Spleen (tissue), 7 donors: ENCODE measurements around the gene TDRD1.
A peak's percentile ranks its signal among the peaks of the same experiment; 100 is the strongest.

ENCODE experiments used
- POLR2AphosphoS5 ChIP-seq, 3 donors: sonication (generic); formaldehyde crosslinking; IDR thresholded peaks; one replicate each; pipeline ENCODE4 v1.5.1; 2017; ENCODE audit warnings: antibody characterized with exemption in 3 of 3
- TF ChIP-seq, protein P1 (sequence below), 11 experiments: fragments of 200-600 bp in 7 of 11; fragments of 450-650 bp in 4 of 11; sonication (generic) in 4 of 11; IDR thresholded peaks in 8 of 11; conservative IDR thresholded peaks in 3 of 11; 1 replicate in 7 of 11; 2 replicates in 4 of 11; pipeline versions ENCODE4 v1.4.0 to v1.8.0; 2016 to 2021; ENCODE audit warnings: antibody characterized with exemption in 11 of 11, inconsistent platforms in 4 of 11, mild to moderate bottlenecking in 1 of 11
- donor health status: DM: no; HTN: no; CAD: no; lungs with moderate emphysema.
- donor health status: DM: no; HTN: no; CAD: no.
- donor health status: DM: no; HTN: no; CAD: no.

- TF ChIP-seq, protein P1, sequence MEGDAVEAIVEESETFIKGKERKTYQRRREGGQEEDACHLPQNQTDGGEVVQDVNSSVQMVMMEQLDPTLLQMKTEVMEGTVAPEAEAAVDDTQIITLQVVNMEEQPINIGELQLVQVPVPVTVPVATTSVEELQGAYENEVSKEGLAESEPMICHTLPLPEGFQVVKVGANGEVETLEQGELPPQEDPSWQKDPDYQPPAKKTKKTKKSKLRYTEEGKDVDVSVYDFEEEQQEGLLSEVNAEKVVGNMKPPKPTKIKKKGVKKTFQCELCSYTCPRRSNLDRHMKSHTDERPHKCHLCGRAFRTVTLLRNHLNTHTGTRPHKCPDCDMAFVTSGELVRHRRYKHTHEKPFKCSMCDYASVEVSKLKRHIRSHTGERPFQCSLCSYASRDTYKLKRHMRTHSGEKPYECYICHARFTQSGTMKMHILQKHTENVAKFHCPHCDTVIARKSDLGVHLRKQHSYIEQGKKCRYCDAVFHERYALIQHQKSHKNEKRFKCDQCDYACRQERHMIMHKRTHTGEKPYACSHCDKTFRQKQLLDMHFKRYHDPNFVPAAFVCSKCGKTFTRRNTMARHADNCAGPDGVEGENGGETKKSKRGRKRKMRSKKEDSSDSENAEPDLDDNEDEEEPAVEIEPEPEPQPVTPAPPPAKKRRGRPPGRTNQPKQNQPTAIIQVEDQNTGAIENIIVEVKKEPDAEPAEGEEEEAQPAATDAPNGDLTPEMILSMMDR (IDR thresholded peaks at IDR 0.05 in 8 of 11, conservative IDR thresholded peaks at IDR 0.05 in 3 of 11) = peak in 2 of 11 experiments; percentile 5 to 22
- TF ChIP-seq POLR2AphosphoS5 (IDR thresholded peaks at IDR 0.05) = peak; percentile 87 to 94 (median 91)
Observed at GRCh38 chr10:114173921-114174694, 5.0 kb upstream of the TDRD1 start, which contains the start of gene CCDC186.
